HG03439 (cell line): ENCODE data around the gene POLDIP2.

Source experiments
- ATAC-seq: cut with Tn5 transposase; IDR thresholded peaks from one replicate; pipeline ENCODE4 v1.9.1; 2021; ENCODE audit warnings: mild to moderate bottlenecking, moderate library complexity; ENCODE audit not compliant: unreplicated experiment

Gene POLDIP2

DNA sequence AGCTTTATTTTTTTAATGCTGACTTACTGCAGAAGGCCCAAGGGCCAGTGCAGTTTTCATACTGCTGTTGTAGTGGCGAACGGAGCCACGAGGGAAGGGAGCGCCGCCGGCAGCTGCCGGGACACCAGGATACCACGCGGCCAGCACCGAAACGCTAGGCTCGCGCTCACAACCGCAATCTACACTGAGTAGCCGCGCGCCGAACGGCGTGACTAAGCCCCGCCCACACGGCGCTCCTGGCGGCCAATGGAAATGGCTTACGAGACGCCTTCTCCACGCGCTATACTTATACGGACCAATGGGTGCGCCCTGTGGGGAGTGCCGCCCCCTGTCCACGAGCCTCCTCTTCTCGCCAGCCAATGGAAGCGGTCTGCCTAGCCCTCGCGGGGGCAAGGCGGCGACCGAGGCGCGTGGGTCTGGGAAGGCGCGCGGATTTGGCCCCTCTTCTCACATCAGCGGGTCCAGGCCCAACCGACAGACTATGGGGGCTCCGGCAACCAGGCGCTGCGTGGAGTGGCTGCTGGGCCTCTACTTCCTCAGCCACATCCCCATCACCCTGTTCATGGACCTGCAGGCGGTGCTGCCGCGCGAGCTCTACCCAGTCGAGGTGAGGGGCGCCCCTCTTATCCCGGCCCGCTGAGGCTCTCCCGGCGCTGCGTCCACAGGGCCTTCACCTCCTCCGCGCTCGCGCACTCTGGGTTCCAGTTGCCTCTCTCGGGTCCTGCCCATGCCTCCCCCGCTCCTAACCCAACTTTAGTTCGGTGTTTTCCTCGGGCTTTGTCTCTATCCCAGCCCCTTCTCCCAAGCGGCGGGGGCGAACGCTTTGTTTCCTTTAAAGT, 38.3 kb downstream of the POLDIP2 start, which contains the start of gene TMEM97:
TSS of gene TMEM97 (plus strand) at position 442 of the 839 bp plus-strand sequence. CDS start at position 482, 40 bp downstream.
- ATAC-seq = peak; percentile 86

DNA sequence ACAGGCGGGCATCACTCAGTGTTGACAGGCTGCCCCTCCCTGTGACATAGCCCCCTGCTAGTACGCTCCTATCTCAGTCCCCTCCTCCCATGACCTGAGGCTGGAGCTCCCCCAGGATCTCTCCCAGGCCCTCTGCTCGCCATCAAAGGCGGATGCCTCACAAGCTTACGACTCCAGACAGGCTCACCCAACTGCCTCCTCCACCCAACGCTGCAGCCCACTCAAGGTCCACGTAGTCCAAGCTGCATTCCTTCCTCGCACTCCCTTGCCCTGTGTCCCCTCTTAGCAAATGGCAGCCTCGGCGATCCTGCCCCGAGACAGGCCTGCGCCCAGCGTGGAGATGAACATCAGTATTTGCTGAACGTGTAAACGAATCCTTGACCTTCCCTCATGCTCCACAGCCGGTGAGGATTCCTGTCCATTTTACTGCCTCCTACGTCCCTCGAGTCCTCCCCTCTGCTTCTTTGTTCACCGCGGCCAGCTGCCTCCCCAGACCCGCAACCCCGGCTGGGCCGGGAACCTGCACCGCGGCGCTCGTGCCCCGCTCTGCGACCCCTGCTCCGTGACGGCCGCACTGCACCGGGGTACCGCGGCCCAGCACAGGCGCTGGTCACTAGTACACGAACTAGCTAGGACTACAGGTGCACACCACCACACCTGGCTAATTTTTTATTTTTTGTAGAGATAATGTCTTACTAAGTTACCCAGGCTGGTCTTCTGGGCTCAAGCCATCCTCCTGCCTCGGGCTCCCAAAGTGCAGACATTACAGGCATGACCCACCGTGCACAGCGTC, 39.2 kb downstream of the POLDIP2 start:
- peak; percentile 4 for ATAC-seq

DNA sequence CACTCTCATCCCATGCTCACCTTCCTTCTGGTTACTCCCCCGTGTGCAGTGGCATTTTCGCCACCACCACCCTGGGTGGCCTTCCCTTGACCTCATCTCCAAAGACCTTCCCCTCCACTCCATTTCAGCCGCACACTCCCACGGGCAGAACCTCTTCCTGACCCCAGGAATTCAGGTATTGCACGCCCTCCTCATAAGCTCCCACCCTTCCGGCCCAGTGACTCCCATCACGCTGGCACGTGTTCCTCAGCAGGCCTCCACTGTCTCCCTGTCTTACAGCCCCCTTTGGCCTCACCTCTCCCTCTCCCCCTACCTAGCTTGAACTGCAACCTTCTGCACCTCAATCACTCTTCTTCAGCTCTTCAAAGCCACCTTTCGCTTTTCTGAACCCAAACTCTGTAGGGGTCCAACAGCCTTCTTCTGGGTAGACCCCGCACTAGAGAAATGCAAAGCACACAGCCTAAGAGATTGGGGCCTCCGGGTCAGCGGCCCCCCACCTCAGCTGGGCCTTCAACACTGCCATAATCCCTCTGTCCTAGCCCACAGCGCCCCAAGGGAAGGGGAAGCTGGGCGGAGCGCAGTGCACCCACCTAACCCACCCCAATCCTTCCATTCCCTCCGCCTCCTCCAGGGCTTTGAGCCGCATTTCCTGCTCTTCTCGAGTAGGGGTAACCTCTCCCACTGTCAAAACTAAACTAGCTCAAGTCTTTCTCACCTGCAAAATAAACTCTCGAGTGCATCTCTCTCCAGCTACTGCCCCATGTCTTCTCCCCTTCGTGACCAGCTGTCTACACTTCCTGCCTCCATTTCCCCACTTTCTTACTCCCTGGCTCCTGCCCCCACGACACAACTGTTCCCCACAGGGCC, 40.0 kb downstream of the POLDIP2 start:
- ATAC-seq = no peak

DNA sequence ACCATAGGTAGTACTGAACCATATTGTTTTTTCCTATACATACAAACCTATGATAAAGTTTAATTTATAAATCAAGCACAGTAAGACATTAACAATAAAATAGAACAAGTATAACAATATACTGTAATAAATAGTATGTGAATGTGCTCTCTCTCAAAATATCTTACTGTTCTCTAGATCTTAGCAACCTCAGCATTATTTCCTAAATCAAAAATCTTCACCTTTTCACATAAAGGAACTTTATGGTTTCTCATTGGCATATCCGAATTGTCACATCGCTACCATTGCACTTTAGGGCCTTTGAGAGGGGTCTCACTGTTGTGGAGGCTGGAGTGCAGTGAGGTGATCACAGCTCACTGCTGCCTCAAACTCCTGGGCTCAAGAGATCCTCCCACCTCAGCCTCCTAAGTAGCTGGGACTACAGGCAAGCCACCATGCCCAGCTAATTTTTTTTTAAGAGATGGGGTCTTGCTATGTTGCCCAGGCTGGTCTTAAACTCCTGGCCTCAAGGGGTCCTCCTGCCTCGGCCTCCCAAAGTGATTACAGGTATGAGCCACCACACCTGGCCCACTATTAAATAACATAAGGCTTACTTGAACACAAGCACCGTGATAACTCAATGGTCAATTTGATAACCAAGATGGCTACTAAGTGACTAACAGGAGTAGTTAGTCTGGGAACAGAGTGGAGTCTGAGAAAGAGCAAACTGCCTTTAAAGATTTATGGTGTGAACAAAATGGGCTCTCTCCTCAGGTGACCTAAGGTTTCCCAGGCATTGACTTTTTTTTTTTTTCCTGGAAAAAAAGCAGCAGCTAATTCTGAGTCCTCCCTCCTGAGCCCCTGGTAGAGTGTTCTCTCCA, 41.3 kb downstream of the POLDIP2 start:
- ATAC-seq = no peak

DNA sequence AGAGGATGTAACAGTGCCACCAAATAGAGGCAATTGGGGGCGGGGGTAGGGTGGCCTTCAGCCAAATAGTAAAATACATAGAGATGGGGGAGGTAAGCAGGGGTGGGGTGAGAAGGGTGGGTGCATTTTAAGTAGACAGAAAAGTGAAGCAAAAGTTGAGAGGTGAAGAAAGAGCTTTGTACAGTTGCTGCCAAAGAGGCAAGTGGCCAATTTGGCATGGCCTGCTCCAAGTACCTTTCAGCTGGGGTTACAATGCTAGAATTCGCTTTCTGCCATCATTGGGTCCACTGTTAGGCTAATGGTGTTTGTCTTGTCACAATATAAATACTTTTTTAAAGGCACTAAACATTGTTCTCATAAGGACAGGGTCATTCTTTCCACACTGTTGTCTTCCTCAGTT, 43.5 kb downstream of the POLDIP2 start:
- no peak for ATAC-seq

DNA sequence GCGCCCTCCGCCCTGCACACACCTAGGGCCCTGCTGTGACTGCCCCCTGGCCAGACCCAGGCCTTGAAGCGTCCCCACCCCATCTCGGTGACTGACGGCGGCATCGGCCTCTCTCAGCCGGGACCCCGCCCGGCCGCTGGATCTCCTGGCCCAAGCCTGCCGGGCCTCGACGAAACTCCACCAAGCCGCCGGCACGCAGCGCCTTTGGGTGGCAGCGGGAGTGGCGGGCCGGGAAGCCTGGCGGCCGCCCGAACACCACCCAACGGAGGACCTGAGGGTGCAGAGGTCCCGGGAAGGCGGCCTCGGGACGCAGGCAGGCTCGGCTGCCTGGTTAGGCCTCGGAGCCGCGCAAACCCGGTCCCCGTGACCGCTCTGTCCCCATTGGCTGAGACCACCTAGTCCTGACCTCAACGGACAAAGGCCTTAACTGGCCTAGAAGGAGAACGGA, 50.3 kb downstream of the POLDIP2 start:
- ATAC-seq = no peak

DNA sequence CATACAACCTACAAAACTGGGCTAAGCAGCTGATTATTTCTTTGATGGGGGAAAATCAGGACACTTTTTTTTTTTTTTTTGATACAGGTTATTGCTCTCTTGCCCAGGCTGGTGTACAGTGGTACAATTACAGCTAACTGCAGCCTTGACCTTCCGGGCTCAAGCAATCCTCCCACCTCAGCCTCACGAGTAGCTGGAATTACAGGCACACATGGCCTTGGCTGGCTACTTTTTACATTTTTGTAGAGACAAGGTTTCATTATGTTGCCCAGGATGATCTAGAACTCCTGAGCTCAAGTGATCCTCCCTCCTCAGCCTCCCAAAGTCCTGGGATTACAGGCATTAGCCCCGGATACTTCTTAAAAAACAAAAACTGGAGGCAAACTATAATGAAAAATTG, 58.9 kb downstream of the POLDIP2 start:
- ATAC-seq = no peak
